SK-N-SH (cell line): ENCODE measurements around the gene ATAD3B.
"Not testable (repeated sequence)": the region's sequence is repeated elsewhere in the genome, so short reads cannot be mapped to it uniquely, and the experiment has no call there.

Source experiments
- EP300 ChIP-seq, 2 experiments: IDR thresholded peaks; 2 replicates each; pipeline versions ENCODE4 v1.4.0 to v1.6.1; 2012; ENCODE audit warnings: borderline replicate concordance in 1 of 2, low read depth in 1 of 2, low read length in 1 of 2
- EZH2phosphoT487 ChIP-seq: fragments of 200-600 bp; sonication (generic); IDR thresholded peaks from 2 replicates; pipeline ENCODE4 v1.6.1; 2017; ENCODE audit warnings: low read depth, mixed run types, mild to moderate bottlenecking, antibody characterized with exemption, moderate library complexity, borderline replicate concordance
- POLR2AphosphoS5 ChIP-seq: IDR thresholded peaks from 2 replicates; pipeline ENCODE4 v1.6.1; 2012; ENCODE audit warnings: low read depth, low read length
- RXRA ChIP-seq: IDR thresholded peaks from 2 replicates; pipeline ENCODE4 v1.4.0; 2012; ENCODE audit warnings: low read depth, mild to moderate bottlenecking, borderline replicate concordance
- YY1 ChIP-seq: IDR thresholded peaks from 2 replicates; pipeline ENCODE4 v1.4.0; 2012; ENCODE audit warnings: low read depth, mild to moderate bottlenecking
- TF ChIP-seq, protein P1 (sequence below): fragments of 200-600 bp; sonication (generic); IDR thresholded peaks from 2 replicates; pipeline ENCODE4 v1.6.1; 2017; ENCODE audit warnings: antibody characterized with exemption, mild to moderate bottlenecking, moderate library complexity
- TF ChIP-seq, protein P2 (sequence below): IDR thresholded peaks from 2 replicates; pipeline ENCODE4 v1.6.1; 2012; ENCODE audit warnings: mild to moderate bottlenecking, low read depth, low read length, moderate library complexity
- TF ChIP-seq, protein P3 (sequence below): fragments of 150-350 bp; IDR thresholded peaks from 2 replicates; pipeline ENCODE4 v1.6.1; 2017; ENCODE audit warnings: antibody characterized with exemption, low read length, low read depth, borderline replicate concordance
- TF ChIP-seq, protein P4 (sequence below): IDR thresholded peaks from 2 replicates; pipeline ENCODE4 v1.4.0; 2012; ENCODE audit warnings: low read depth

DNA sequence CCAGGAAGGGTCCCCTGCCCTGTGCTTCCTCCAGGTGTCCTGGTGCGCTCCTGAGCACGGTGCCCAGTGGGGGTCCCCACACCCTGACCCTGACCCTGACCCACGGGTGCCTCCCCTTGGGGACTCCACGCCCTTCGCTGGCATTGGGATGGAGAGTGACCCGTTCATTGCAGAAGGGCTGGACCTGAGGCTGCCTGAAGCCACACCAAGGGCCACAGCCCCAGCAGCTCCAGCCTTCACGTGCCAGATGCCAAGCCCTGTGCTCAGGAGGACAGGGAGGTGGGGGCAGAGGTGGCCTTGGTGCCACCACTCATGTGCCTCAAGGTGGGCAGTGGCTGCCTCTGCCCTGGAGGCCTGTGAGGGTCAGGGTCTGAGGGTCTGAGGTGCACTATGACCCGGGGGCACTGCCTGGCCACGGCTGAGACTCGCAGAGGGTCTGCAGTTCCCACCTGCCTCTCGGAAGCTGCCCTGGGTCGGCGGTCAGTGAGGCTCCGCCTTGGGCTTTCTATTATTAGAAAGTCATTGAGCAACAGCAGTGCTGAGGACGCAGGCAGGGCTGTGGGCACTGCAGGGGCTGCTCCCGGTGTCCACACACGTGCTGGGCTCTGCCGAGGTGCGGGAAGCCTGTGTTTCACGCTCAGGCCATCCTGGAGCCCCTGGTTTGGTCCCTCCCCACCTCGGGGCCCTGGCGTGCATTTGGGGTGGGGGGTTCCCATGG, 61.8 kb downstream of the ATAD3B start:
- not testable (repeated sequence) for TF ChIP-seq POLR2AphosphoS5; EP300 (IDR thresholded peaks at IDR 0.05; ENCODE audit: borderline replicate concordance in 1 of 2, low read depth in 1 of 2, low read length in 1 of 2); EZH2phosphoT487; YY1; RXRA
- TF ChIP-seq, protein P1, sequence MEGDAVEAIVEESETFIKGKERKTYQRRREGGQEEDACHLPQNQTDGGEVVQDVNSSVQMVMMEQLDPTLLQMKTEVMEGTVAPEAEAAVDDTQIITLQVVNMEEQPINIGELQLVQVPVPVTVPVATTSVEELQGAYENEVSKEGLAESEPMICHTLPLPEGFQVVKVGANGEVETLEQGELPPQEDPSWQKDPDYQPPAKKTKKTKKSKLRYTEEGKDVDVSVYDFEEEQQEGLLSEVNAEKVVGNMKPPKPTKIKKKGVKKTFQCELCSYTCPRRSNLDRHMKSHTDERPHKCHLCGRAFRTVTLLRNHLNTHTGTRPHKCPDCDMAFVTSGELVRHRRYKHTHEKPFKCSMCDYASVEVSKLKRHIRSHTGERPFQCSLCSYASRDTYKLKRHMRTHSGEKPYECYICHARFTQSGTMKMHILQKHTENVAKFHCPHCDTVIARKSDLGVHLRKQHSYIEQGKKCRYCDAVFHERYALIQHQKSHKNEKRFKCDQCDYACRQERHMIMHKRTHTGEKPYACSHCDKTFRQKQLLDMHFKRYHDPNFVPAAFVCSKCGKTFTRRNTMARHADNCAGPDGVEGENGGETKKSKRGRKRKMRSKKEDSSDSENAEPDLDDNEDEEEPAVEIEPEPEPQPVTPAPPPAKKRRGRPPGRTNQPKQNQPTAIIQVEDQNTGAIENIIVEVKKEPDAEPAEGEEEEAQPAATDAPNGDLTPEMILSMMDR = not testable (repeated sequence)
- TF ChIP-seq, protein P2, sequence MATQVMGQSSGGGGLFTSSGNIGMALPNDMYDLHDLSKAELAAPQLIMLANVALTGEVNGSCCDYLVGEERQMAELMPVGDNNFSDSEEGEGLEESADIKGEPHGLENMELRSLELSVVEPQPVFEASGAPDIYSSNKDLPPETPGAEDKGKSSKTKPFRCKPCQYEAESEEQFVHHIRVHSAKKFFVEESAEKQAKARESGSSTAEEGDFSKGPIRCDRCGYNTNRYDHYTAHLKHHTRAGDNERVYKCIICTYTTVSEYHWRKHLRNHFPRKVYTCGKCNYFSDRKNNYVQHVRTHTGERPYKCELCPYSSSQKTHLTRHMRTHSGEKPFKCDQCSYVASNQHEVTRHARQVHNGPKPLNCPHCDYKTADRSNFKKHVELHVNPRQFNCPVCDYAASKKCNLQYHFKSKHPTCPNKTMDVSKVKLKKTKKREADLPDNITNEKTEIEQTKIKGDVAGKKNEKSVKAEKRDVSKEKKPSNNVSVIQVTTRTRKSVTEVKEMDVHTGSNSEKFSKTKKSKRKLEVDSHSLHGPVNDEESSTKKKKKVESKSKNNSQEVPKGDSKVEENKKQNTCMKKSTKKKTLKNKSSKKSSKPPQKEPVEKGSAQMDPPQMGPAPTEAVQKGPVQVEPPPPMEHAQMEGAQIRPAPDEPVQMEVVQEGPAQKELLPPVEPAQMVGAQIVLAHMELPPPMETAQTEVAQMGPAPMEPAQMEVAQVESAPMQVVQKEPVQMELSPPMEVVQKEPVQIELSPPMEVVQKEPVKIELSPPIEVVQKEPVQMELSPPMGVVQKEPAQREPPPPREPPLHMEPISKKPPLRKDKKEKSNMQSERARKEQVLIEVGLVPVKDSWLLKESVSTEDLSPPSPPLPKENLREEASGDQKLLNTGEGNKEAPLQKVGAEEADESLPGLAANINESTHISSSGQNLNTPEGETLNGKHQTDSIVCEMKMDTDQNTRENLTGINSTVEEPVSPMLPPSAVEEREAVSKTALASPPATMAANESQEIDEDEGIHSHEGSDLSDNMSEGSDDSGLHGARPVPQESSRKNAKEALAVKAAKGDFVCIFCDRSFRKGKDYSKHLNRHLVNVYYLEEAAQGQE = not testable (repeated sequence)
- TF ChIP-seq, protein P3, sequence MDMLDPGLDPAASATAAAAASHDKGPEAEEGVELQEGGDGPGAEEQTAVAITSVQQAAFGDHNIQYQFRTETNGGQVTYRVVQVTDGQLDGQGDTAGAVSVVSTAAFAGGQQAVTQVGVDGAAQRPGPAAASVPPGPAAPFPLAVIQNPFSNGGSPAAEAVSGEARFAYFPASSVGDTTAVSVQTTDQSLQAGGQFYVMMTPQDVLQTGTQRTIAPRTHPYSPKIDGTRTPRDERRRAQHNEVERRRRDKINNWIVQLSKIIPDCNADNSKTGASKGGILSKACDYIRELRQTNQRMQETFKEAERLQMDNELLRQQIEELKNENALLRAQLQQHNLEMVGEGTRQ = not testable (repeated sequence)
- TF ChIP-seq, protein P4, sequence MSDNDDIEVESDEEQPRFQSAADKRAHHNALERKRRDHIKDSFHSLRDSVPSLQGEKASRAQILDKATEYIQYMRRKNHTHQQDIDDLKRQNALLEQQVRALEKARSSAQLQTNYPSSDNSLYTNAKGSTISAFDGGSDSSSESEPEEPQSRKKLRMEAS = not testable (repeated sequence)
